NCI-H2029 treated with DMSO at 0.1 percent for 48 hours (cell line): ENCODE results near the gene LARP1.

ENCODE experiments used
- DNase-seq: peaks from one replicate; lab custom pipeline; 2025; lab: John Stamatoyannopoulos, UW

Gene LARP1

DNA sequence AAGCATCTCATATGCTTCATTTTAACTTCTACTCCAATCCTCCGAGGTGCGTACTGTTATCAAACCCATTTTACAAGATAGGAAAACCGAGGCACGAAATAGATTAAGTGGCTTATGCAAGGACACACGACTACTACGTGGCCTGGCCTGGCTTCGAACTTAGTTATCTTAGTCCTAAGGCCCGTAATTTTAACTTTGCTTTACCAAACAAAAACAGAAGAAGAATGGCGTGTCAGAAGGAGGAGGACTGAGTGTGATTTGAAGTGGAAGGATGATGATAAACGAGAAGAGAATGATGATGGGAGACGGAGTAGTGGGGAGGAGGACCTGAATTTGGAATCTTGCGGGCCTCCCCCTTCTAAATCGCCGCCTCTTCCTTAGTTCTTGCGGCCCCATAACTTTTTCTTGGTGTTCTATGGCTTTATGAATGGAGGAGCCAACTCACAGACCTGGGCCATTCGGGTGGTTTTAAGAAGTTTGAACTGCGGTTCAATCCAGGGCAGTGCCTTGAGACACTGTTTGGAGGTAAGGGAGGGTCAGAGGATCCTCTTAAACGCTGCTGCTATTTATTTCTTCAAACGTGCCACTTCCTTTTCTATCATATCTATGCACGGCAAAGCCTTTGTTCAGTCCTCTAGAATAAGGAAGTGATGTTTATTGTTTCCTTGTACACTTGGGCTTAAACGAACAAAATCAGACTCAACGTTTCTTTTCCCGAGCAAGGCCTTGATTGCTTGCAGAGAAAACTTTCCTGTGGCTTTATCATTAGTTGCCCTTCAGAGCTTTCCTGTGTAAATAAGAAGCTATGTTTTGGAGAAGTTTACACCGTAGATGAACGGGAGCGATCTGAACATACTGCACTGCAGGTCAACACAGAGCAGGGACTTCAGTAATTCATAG lies 104.0 kb downstream of the LARP1 start:
- DNase-seq = peak; percentile 20

DNA sequence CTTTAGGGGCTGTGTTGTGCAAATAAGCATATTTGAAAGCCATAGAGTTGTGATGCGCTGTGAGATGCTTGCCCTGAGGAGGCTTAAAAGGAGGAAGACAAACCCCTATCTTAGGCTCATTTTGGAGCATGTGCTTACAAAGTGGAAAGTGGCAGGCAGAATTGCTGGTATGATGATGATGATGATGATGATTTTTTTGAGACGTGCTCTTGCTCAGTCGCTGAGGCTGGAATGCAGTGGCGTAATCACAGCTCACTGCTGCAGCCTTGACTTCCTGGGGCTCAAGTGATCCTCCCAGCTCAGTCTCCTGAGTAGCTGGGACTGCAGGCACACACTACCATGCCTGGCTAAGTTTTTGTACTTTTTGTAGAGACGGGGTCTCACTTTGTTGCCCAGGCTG lies 104.9 kb downstream of the LARP1 start:
- DNase-seq = no peak

DNA sequence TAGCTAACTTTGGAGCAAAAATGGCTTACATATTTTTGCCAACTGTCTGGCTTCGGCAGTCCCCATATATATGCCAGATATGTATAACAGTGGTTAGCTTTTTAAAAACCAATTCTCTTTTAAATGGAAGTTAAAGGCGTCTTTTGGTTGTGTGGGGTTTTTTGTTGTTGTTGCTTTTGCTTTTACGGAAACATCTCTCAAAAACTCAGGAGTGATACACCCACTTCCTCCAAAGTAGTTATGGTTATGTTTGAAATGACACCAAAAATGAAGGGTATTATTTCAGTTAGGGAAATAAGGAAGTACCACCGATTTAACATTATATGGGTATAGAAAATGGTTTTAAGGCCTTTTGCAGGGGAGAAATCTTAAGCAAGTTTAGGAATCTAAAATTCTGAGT lies 105.6 kb downstream of the LARP1 start:
- DNase-seq = no peak

DNA sequence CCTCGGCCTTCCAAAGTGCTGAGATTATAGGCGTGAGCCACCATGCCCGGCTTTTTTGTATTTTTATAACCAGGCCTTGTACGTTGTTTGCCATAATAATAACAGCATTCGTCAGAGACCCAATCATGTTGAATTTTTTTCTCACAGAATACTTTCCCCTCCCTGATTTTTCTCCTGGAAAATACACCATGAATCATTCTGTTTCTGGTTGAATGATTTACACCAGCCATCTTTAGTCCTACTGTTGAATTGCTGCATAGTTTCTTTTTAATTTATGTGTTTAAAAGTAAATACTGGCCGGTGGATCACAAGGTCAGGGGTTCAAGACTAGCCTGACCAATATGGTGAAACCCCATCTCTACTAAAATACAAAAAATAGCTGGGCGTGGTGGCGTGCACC lies 106.8 kb downstream of the LARP1 start:
- DNase-seq = no peak

DNA sequence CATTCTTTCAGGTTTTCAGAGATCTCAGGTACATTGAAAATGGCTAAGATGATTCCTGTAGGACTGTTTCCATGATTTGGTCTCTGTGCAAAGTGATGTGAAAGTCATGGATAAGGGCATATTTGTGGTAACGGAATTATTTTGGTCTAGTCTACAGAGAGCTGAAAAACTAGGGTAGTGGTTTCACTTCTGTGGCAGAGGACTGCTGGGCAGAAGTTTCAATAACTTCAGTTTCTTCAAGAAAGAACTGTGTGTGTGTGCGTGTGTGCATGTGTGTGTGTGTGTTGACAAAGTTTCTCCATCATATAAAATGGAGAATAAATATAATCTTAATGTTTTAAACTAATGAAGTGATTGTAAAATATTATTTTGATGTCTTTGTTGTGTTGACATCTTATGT lies 107.6 kb downstream of the LARP1 start:
- DNase-seq = no peak

DNA sequence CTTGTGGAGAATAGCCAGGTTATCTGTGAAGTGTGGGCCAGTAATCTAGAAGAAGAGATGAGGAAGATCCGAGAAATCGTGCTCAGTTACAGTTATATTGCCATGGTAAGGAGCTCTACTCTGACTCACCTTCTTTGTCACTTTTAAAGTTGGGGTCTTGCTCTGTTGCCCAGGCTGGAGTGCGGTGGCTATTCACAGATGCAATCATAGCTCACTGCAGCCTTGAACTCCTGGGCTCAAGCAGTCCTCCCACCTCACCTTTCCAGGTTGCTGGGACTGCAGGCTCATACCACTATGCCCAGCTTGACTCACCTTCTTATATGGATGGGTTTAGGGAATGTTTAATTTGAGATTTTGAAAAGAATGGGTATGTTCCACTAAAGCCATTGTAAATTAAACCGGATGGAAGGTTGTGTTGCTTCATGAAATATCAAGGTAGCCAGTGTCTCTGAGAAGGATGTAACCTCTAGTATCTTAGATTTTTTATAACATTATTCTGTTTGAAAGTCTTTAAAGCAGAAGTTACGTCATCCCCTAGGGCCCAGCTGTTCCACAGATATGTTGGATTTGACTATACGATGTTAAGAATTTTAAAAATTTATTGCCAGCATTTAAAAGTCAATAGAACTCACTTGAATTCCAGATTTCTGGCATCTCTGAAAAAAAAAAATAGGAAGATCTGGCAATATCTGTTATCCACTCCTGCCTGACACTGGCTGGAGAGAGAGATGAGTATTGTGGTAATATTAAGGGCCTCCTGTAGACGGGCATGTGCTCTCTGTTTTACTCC lies 108.3 kb downstream of the LARP1 start:
- no peak for DNase-seq

DNA sequence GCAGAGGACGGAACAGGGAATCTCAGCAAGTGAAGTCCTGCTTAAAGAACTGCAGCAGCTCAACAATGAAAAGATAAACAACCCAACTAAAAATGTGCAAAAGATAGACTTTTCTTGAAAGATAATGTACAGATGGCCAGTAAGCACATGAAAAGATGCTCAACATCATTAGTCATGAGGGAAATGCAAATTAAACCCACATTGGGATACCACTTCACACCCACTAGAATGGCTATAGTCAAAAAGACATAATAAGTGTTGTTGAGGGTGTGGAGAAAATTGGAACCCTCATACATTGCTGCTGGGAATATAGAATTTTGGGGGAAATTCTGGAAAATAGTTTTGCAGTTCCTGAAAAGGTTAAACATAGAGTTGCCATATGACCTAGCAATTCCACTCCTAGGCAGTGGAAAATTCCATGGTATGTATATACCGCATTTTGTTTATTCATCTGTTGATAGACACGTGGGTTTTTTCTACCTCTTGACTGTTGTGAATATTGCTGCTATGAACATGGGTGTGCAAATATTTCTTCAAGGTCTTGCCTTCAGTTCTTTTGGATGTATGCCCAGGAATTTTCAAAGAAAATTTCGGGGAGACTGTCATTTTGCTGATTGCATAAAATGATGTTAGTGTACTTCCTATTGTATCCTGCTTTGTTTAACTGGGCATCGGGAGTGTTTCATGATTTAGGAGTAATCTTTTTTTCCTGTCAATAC lies 110.4 kb downstream of the LARP1 start:
- DNase-seq = no peak

DNA sequence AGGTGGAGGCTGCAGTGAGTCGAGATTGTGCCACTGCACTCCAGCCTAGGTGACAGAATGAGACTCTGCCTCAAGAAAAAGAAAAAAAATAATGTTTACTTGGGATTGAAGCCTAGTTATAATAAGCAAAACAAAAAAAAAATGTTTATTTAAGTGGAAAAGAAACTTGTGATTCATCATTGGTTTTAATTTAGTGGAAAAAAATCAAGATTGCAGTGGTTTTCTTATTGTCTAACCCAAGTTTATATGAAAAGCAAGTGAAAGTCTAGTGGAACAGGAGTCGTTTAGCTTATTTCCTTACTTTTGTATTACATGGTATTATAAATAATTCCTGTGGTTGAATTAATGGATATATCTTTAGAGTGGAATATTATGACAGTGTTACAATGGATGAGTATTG lies 111.7 kb downstream of the LARP1 start:
- DNase-seq = no peak
